D721Med (cell line): ENCODE measurements around the gene TEDC2.

Experiments
- DNase-seq: peaks from one replicate; pipeline ENCODE4 v3.0.0; 2011; ENCODE audit warnings: low spot score; ENCODE audit not compliant: insufficient read length
- FAIRE-seq: peaks from 2 replicates; lab custom pipeline; 2011; peaks lifted over from hg19 to GRCh38; lab: Jason Lieb, UNC
- TF ChIP-seq, protein P1 (sequence below): IDR thresholded peaks from 2 replicates; pipeline ENCODE4 v1.5.1; 2012; ENCODE audit warnings: mild to moderate bottlenecking, control low read depth; ENCODE audit not compliant: insufficient read depth; ENCODE audit errors: missing control alignments

Gene TEDC2

DNA sequence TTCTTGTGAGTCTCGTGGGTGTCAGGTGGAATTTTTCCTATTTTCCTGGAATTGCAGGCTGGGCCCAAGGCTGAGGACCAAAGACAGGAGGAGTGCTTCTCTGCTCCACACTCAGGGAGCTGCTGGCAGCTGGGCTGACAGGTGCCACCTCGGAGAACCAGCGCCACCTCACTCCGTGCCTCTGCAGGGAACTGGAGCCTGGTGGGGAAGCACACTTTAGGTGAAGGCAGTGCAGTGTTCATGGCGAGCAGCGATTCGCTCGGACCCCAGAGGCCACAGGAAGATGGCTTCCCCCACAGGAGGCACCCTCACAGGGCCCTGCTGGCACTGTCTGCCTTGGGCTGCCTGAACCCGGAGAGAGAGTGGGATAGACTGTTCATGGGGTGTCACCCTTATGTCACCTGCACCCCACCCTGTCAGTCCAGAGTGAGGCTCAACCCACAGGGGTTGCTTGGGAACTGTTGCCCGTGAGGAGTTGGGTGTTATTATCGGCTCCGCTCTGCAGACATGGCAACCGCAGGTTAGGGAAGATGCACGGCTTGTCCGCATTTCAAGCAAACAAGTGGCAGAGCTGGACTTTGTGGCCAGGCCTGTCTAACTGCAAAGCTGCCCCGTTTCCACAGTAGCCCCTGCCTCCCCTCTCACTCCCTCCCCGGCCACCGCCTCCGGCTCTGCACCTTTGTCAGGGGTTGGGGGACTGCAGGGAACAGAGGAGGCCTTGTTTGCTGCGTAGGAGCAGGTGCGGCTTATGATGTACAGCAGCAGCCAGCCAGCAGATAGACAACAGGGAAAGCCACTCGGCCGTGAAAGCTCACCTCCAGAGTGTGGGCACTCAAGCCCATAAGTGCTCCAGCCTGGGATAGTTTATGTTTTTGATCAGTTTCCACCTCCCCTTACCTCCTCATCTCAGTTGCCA is 30.5 kb downstream of the TEDC2 start:
- TF ChIP-seq, protein P1, sequence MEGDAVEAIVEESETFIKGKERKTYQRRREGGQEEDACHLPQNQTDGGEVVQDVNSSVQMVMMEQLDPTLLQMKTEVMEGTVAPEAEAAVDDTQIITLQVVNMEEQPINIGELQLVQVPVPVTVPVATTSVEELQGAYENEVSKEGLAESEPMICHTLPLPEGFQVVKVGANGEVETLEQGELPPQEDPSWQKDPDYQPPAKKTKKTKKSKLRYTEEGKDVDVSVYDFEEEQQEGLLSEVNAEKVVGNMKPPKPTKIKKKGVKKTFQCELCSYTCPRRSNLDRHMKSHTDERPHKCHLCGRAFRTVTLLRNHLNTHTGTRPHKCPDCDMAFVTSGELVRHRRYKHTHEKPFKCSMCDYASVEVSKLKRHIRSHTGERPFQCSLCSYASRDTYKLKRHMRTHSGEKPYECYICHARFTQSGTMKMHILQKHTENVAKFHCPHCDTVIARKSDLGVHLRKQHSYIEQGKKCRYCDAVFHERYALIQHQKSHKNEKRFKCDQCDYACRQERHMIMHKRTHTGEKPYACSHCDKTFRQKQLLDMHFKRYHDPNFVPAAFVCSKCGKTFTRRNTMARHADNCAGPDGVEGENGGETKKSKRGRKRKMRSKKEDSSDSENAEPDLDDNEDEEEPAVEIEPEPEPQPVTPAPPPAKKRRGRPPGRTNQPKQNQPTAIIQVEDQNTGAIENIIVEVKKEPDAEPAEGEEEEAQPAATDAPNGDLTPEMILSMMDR = no peak
- FAIRE-seq (no peak), DNase-seq (no peak)

DNA sequence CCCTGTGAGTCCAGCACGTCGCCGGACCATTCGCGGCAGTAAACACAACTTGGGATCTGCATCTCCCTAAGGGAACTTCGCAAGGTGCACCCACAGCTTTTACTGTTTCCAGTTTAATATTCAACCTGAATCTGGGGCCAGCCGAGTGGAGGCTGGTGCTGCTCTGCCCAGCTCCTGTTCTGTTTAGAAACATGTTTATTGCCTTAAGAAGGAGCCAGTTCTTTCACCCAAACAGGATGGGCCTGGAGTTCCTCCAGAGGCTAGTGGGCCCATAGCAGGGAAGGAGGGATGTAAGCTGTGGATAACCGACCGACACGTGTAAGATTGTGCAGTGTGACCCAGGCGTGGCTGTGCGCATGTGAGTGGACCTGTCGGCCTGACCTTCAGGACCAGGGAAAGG is 32.4 kb downstream of the TEDC2 start:
- TF ChIP-seq, protein P1 = no peak
- no peak for FAIRE-seq

DNA sequence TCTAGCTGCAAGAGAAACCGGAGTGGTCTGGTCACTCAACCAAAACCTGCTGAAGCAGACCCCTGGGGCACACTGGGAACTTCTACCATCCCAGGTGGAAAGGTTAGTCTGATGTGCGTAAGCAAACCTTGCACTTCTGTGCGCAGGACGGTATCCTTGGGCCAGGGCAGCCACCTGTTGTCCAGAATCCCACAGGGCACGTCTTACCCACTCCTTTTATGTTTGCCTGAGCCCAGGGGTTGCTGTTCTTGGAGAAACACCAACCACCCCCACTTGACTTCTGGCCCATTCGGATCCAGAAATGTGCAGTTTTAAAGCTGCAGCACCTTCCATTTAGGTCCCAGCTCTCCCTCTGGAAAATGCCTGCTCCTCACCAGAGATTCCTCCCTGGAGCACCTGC is 33.7 kb downstream of the TEDC2 start:
- TF ChIP-seq, protein P1 = no peak
- FAIRE-seq (no peak), DNase-seq (no peak)

More for the DNA sequence above, 32.4 kb downstream of the TEDC2 start:
- no peak for DNase-seq

DNA sequence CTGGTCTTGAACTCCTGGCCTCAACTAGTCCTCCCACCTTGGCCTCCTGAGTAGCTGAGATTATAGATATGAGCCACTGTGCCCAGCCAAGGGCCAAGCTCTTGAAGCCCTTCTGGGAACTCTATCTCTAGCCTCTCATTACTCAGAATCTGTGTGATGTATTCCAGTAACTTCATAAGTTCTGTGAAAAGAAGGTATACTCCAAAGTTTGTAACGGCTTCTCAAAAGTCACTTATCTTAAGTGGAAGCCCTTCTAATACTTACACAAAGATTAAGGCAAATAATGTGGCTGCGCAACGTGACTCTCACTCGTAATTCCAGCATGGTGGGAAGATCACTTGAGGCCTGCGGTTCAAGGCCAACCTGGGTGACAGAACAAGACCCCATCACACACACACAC is 34.7 kb downstream of the TEDC2 start:
- no peak for DNase-seq
- FAIRE-seq = no peak
- TF ChIP-seq, protein P1 = no peak

DNA sequence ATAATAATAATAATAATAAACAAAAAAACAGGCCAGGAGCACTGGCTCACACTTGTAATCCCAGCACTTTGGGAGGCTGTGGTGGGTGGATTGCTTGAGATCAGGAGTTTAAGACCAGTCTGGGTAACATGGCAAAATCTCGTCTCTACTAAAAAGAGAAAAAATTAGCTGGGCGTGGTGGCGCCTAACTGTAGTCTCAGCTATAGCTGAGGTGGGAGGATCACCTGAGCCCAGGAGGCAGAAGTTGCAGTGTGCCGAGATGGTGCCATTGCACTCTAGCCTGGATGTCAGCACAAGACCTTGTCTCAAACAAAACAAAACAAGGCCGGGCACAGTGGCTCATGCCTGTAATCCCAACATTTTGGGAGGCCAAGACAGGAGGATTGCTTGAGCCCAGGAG is 35.1 kb downstream of the TEDC2 start:
- DNase-seq = no peak
- TF ChIP-seq, protein P1 = no peak
- FAIRE-seq = no peak

DNA sequence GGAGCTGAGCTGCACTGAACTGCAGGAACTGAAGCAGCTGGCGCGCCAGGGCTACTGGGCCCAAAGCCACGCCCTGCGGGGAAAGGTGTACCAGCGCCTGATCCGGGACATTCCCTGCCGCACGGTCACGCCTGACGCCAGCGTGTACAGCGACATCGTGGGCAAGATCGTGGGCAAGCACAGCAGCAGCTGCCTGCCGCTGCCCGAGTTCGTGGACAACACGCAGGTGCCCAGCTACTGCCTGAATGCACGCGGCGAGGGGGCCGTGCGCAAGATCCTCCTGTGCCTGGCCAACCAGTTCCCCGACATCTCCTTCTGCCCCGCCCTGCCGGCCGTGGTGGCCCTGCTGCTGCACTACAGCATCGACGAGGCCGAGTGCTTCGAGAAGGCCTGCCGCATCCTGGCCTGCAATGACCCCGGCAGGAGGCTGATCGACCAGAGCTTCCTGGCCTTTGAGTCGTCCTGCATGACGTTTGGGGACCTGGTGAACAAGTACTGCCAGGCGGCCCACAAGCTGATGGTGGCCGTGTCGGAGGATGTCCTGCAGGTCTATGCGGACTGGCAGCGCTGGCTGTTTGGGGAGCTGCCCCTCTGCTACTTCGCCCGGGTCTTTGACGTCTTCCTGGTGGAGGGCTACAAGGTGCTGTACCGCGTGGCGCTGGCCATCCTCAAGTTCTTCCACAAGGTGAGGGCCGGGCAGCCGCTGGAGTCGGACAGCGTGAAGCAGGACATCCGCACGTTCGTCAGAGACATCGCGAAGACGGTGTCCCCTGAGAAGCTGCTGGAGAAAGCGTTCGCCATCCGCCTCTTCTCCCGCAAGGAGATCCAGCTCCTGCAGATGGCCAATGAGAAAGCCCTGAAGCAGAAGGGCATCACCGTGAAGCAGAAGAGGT is 36.6 kb downstream of the TEDC2 start:
- TF ChIP-seq, protein P1 = no peak
- no peak for DNase-seq
- no peak for FAIRE-seq
